SK-N-SH treated with all-trans-retinoic acid at 6 μM for 48 hours (cell line): ENCODE measurements around the gene FOXO3.
A peak's percentile ranks its signal among the peaks of the same experiment; 100 is the strongest.

Source experiments
- ATAC-seq: fragments of 200-7000 bp; cut with Tn5 transposase; 3 replicates; pipeline ENCODE4 v1.9.1; 2020; ENCODE audit warnings: mild to moderate bottlenecking, moderate library complexity
- ARNTL ChIP-seq: fragments of 450-650 bp; formaldehyde crosslinking; IDR thresholded peaks from 2 replicates; pipeline ENCODE4 v1.5.0; 2020; ENCODE audit warnings: low read depth, mild to moderate bottlenecking, moderate library complexity, borderline replicate concordance
- BACH2 ChIP-seq: fragments of 250-450 bp; sonication (Bioruptor Pico); IDR thresholded peaks from 2 replicates; pipeline ENCODE4 v1.9.0; 2021; ENCODE audit warnings: mild to moderate bottlenecking, borderline replicate concordance
- CSDC2 ChIP-seq: fragments of 250-450 bp; sonication (Bioruptor Pico); IDR thresholded peaks from 2 replicates; pipeline ENCODE4 v1.5.0; 2020; ENCODE audit warnings: mild to moderate bottlenecking, moderate library complexity
- CSRNP3 ChIP-seq: fragments of 250-450 bp; sonication (Bioruptor Pico); IDR thresholded peaks from 2 replicates; pipeline ENCODE4 v1.5.1; 2021; ENCODE audit warnings: mild to moderate bottlenecking, moderate library complexity
- GLIS3 ChIP-seq: fragments of 250-450 bp; sonication (Bioruptor Pico); IDR thresholded peaks from 2 replicates; pipeline ENCODE4 v1.5.0; 2020; ENCODE audit warnings: mild to moderate bottlenecking, moderate library complexity
- ISL1 ChIP-seq: fragments of 250-450 bp; sonication (Bioruptor Pico); IDR thresholded peaks from 2 replicates; pipeline ENCODE4 v2.1.2; 2022; ENCODE audit warnings: mild to moderate bottlenecking, moderate library complexity
- OSR1 ChIP-seq: fragments of 250-450 bp; sonication (Bioruptor Pico); IDR thresholded peaks from 2 replicates; pipeline ENCODE4 v1.8.0; 2022; ENCODE audit warnings: moderate library complexity, mild to moderate bottlenecking, inconsistent platforms
- PPARA ChIP-seq: fragments of 250-450 bp; sonication (Bioruptor Pico); IDR thresholded peaks from 2 replicates; pipeline ENCODE4 v1.5.0; 2020; ENCODE audit warnings: mild to moderate bottlenecking, borderline replicate concordance
- RARB ChIP-seq: fragments of 250-450 bp; sonication (Bioruptor Pico); IDR thresholded peaks from 2 replicates; pipeline ENCODE4 v1.8.0; 2021; ENCODE audit warnings: mild to moderate bottlenecking, moderate library complexity
- SNAI2 ChIP-seq: fragments of 250-450 bp; sonication (Bioruptor Pico); IDR thresholded peaks from 2 replicates; pipeline ENCODE4 v1.5.0; 2020; ENCODE audit warnings: mild to moderate bottlenecking, moderate library complexity
- TCF4 ChIP-seq: fragments of 250-450 bp; sonication (Bioruptor Pico); IDR thresholded peaks from 2 replicates; pipeline ENCODE4 v1.8.0; 2021; ENCODE audit warnings: mild to moderate bottlenecking, moderate library complexity, borderline replicate concordance
- TOX ChIP-seq: fragments of 250-450 bp; sonication (Bioruptor Pico); IDR thresholded peaks from 2 replicates; pipeline ENCODE4 v1.8.0; 2021; ENCODE audit warnings: mild to moderate bottlenecking, moderate library complexity, borderline replicate concordance
- ZC3H10 ChIP-seq: fragments of 250-450 bp; sonication (Bioruptor Pico); IDR thresholded peaks from 2 replicates; pipeline ENCODE4 v1.5.1; 2021; ENCODE audit warnings: mild to moderate bottlenecking, moderate library complexity
- ZFP3 ChIP-seq: fragments of 250-450 bp; sonication (Bioruptor Pico); IDR thresholded peaks from 2 replicates; pipeline ENCODE4 v1.5.0; 2020; ENCODE audit warnings: mild to moderate bottlenecking, moderate library complexity
- ZFP30 ChIP-seq: fragments of 450-650 bp; formaldehyde crosslinking; IDR thresholded peaks from 2 replicates; pipeline ENCODE4 v1.5.0; 2022; ENCODE audit warnings: mild to moderate bottlenecking, moderate library complexity
- ZNF565 ChIP-seq: fragments of 450-650 bp; formaldehyde crosslinking; conservative IDR thresholded peaks from 2 replicates; pipeline ENCODE4 v1.5.0; 2020; ENCODE audit warnings: low read depth, mild to moderate bottlenecking, moderate library complexity
- ZNF70 ChIP-seq: fragments of 450-650 bp; formaldehyde crosslinking; IDR thresholded peaks from 2 replicates; pipeline ENCODE4 v1.5.0; 2020; ENCODE audit warnings: mild to moderate bottlenecking, moderate library complexity
- ZNF8 ChIP-seq: fragments of 450-650 bp; formaldehyde crosslinking; IDR thresholded peaks from 2 replicates; pipeline ENCODE4 v1.5.0; 2020; ENCODE audit warnings: mild to moderate bottlenecking, moderate library complexity
- TF ChIP-seq, protein P1 (sequence below): fragments of 250-450 bp; sonication (Bioruptor Pico); IDR thresholded peaks from 2 replicates; pipeline ENCODE4 v1.8.0; 2020; ENCODE audit warnings: mild to moderate bottlenecking, moderate library complexity, borderline replicate concordance
- TF ChIP-seq, protein P2 (sequence below): fragments of 250-450 bp; sonication (Bioruptor Pico); IDR thresholded peaks from 2 replicates; pipeline ENCODE4 v1.8.0; 2021; ENCODE audit warnings: low read depth, mild to moderate bottlenecking, moderate library complexity, borderline replicate concordance
- TF ChIP-seq, protein P3 (sequence below): fragments of 250-450 bp; sonication (Bioruptor Pico); IDR thresholded peaks from 2 replicates; pipeline ENCODE4 v1.5.0; 2020; ENCODE audit warnings: mild to moderate bottlenecking, moderate library complexity
- TF ChIP-seq, protein P4 (sequence below): fragments of 250-450 bp; sonication (Bioruptor Pico); IDR thresholded peaks from 2 replicates; pipeline ENCODE4 v1.5.1; 2020; ENCODE audit warnings: low read depth, mild to moderate bottlenecking, moderate library complexity

Gene FOXO3

DNA sequence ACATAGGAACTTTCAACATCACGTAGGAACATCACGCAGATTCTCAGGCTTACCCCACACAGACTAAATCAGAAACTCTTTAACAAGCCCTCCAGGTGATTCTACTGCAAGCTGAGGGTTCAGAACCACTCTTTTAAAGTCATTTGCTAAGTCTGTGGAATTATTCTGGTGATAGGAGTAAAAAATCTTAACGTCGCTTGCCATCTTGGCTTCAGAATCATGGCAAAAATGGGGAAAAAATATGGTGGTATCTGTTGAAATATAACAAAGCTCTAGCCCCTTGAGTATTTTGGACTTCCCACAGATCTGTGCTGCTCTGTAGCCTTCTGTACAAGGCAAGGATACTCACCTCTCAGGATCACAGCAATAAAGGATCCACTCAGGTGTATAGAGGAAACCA lies 17.4 kb downstream of the FOXO3 start:
- no peak for TF ChIP-seq PPARA
- TF ChIP-seq, protein P1, sequence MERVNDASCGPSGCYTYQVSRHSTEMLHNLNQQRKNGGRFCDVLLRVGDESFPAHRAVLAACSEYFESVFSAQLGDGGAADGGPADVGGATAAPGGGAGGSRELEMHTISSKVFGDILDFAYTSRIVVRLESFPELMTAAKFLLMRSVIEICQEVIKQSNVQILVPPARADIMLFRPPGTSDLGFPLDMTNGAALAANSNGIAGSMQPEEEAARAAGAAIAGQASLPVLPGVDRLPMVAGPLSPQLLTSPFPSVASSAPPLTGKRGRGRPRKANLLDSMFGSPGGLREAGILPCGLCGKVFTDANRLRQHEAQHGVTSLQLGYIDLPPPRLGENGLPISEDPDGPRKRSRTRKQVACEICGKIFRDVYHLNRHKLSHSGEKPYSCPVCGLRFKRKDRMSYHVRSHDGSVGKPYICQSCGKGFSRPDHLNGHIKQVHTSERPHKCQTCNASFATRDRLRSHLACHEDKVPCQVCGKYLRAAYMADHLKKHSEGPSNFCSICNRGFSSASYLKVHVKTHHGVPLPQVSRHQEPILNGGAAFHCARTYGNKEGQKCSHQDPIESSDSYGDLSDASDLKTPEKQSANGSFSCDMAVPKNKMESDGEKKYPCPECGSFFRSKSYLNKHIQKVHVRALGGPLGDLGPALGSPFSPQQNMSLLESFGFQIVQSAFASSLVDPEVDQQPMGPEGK: no peak
- no peak for TF ChIP-seq ISL1 (CRISPR knock-in tag)
- no peak for TF ChIP-seq BACH2
- no peak for TF ChIP-seq GLIS3 (CRISPR knock-in tag)
- TF ChIP-seq TOX (CRISPR knock-in tag): no peak
- no peak for TF ChIP-seq ZFP30 (CRISPR knock-in tag)
- TF ChIP-seq, protein P2, sequence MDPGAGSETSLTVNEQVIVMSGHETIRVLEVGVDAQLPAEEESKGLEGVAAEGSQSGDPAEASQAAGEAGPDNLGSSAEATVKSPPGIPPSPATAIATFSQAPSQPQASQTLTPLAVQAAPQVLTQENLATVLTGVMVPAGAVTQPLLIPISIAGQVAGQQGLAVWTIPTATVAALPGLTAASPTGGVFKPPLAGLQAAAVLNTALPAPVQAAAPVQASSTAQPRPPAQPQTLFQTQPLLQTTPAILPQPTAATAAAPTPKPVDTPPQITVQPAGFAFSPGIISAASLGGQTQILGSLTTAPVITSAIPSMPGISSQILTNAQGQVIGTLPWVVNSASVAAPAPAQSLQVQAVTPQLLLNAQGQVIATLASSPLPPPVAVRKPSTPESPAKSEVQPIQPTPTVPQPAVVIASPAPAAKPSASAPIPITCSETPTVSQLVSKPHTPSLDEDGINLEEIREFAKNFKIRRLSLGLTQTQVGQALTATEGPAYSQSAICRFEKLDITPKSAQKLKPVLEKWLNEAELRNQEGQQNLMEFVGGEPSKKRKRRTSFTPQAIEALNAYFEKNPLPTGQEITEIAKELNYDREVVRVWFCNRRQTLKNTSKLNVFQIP (CRISPR knock-in tag): no peak
- TF ChIP-seq OSR1: no peak
- TF ChIP-seq RARB (CRISPR knock-in tag): no peak
- TF ChIP-seq ZNF565: no peak
- TF ChIP-seq, protein P3, sequence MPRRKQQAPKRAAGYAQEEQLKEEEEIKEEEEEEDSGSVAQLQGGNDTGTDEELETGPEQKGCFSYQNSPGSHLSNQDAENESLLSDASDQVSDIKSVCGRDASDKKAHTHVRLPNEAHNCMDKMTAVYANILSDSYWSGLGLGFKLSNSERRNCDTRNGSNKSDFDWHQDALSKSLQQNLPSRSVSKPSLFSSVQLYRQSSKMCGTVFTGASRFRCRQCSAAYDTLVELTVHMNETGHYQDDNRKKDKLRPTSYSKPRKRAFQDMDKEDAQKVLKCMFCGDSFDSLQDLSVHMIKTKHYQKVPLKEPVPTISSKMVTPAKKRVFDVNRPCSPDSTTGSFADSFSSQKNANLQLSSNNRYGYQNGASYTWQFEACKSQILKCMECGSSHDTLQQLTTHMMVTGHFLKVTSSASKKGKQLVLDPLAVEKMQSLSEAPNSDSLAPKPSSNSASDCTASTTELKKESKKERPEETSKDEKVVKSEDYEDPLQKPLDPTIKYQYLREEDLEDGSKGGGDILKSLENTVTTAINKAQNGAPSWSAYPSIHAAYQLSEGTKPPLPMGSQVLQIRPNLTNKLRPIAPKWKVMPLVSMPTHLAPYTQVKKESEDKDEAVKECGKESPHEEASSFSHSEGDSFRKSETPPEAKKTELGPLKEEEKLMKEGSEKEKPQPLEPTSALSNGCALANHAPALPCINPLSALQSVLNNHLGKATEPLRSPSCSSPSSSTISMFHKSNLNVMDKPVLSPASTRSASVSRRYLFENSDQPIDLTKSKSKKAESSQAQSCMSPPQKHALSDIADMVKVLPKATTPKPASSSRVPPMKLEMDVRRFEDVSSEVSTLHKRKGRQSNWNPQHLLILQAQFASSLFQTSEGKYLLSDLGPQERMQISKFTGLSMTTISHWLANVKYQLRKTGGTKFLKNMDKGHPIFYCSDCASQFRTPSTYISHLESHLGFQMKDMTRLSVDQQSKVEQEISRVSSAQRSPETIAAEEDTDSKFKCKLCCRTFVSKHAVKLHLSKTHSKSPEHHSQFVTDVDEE: no peak
- no peak for TF ChIP-seq ZNF70 (CRISPR knock-in tag)
- TF ChIP-seq CSRNP3 (CRISPR knock-in tag): no peak
- no peak for ATAC-seq

- peak; percentile 21; the same call in 1 of the 3 replicates for ATAC-seq
- no peak for TF ChIP-seq ZNF565
- no peak for TF ChIP-seq OSR1
- TF ChIP-seq ZNF70 (CRISPR knock-in tag): no peak
- TF ChIP-seq, all 23 proteins: peak for 0
These were observed 18.0 kb downstream of the FOXO3 start for GRCh38 chr6:108578595-108579327.

DNA sequence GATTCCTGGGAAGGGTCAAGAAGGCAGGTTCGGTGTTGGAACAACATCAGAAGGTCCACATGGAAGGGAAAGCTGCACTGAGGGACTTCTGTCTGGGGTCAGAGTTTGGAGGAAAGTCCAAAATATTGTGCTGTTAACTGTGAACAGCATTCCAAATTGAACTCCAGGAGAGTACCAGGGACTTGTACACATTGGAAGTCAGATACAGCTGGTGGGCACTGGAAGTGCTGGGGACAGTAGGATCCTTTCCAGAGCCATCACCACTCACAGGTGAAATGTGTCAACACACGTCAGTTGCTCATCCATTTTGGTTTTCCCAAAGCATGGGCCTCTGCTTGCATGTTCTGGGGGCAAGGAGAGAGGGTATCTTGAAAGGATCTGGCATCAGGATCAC lies 18.6 kb downstream of the FOXO3 start:
- TF ChIP-seq OSR1 (no peak), CSDC2 (CRISPR knock-in tag) (no peak), ZC3H10 (CRISPR knock-in tag) (no peak), TOX (CRISPR knock-in tag) (no peak)
- no peak for ATAC-seq

DNA sequence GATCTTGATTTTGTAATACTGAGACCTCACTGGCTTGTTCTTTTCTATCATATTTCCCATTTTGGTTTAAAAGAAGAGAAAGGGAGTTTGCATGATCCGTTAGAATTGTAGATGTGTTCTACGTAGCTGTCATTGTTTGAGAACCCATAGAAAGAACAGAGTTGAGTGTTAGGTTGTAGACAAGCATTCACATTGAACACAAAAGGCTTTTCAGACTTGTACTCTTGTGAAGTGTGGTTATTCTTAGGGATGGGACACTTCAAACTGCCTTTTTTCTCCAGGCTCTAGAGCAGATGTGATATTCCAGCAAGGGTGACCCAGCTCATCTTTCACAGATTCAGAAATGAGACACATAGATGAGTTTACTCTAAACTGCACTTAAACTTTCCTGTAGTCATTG lies 19.9 kb downstream of the FOXO3 start:
- no peak; the same call in 2 of the 3 replicates for ATAC-seq
- TF ChIP-seq, protein P4, sequence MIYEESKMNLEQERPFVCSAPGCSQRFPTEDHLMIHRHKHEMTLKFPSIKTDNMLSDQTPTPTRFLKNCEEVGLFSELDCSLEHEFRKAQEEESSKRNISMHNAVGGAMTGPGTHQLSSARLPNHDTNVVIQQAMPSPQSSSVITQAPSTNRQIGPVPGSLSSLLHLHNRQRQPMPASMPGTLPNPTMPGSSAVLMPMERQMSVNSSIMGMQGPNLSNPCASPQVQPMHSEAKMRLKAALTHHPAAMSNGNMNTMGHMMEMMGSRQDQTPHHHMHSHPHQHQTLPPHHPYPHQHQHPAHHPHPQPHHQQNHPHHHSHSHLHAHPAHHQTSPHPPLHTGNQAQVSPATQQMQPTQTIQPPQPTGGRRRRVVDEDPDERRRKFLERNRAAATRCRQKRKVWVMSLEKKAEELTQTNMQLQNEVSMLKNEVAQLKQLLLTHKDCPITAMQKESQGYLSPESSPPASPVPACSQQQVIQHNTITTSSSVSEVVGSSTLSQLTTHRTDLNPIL (CRISPR knock-in tag): no peak
- TF ChIP-seq TOX (CRISPR knock-in tag) (no peak), ZFP30 (CRISPR knock-in tag) (no peak), SNAI2 (no peak), RARB (CRISPR knock-in tag) (no peak), ARNTL (CRISPR knock-in tag) (no peak), TCF4 (CRISPR knock-in tag) (no peak), BACH2 (no peak), CSDC2 (CRISPR knock-in tag) (no peak), ISL1 (CRISPR knock-in tag) (no peak), GLIS3 (CRISPR knock-in tag) (no peak), ZC3H10 (CRISPR knock-in tag) (no peak), OSR1 (no peak), ZFP3 (CRISPR knock-in tag) (no peak), ZNF8 (CRISPR knock-in tag) (no peak)
- TF ChIP-seq, protein P2 (CRISPR knock-in tag): no peak
- TF ChIP-seq, protein P3: no peak
